HEK293 (cell line): Measurements from ENCODE around the gene KCNK1.
"Not testable (repeated sequence)": the region's sequence is repeated elsewhere in the genome, so short reads cannot be mapped to it uniquely, and the experiment has no call there.

ENCODE experiments used
- CTCF ChIA-PET: fragments of 350-600 bp; formaldehyde crosslinking; extraction: SDS; loops from one replicate; lab custom pipeline; 2021; ENCODE audit warnings: antibody characterized with exemption; lab: Yijun Ruan, JAX
- POLR2A ChIA-PET: fragments of 300-600 bp; formaldehyde crosslinking; extraction: SDS; loops from one replicate; lab custom pipeline; 2020; ENCODE audit warnings: antibody characterized with exemption, inconsistent platforms; lab: Yijun Ruan, JAX
- H3K27ac ChIP-seq: fragments of 200-500 bp; sonication (Bioruptor generic); 2 replicates; pipeline ENCODE4 v1.5.1; 2014; ENCODE audit warnings: low read depth, low read length, control low read depth, inconsistent platforms; ENCODE audit errors: extremely low read depth
- H3K36me3 ChIP-seq, 2 experiments: fragments of 200-500 bp in 1 of 2; sonication (Bioruptor generic) in 1 of 2; 1 replicate in 1 of 2; 2 replicates in 1 of 2; pipeline ENCODE4 v1.5.1; 2014 to 2017; ENCODE audit warnings: inconsistent platforms in 2 of 2, low read length in 2 of 2; ENCODE audit not compliant: control insufficient read depth in 2 of 2, insufficient read depth in 1 of 2
- H3K4me1 ChIP-seq: fragments of 200-500 bp; sonication (Bioruptor generic); 2 replicates; pipeline ENCODE4 v1.5.1; 2014; ENCODE audit warnings: mild to moderate bottlenecking, low read length, inconsistent platforms; ENCODE audit not compliant: control insufficient read depth, insufficient read depth
- H3K4me3 ChIP-seq: 2 replicates; pipeline ENCODE4 v1.5.1; 2011; ENCODE audit warnings: low read depth, mild to moderate bottlenecking, control low read depth, low read length, moderate library complexity
- H3K9me3 ChIP-seq: fragments of 200-500 bp; sonication (Bioruptor generic); 2 replicates; pipeline ENCODE4 v1.5.1; 2014; ENCODE audit warnings: low read depth, low read length, inconsistent platforms; ENCODE audit not compliant: control insufficient read depth, insufficient read depth
- BCL11B ChIP-seq: fragments of 450-650 bp; formaldehyde crosslinking; IDR thresholded peaks from 2 replicates; pipeline ENCODE4 v1.5.1; 2016; ENCODE audit warnings: low read depth, missing biosample characterization, missing genetic modification characterization
- HIC1 ChIP-seq: fragments of 450-650 bp; formaldehyde crosslinking; IDR thresholded peaks from 2 replicates; pipeline ENCODE4 v1.5.1; 2016; ENCODE audit warnings: missing biosample characterization, missing genetic modification characterization
- HOXD13 ChIP-seq: sonication (generic); formaldehyde crosslinking; IDR thresholded peaks from 2 replicates; pipeline ENCODE4 v1.8.0; 2022; ENCODE audit warnings: missing genetic modification reagents, borderline replicate concordance
- KLF17 ChIP-seq: fragments of 450-650 bp; formaldehyde crosslinking; IDR thresholded peaks from 2 replicates; pipeline ENCODE4 v1.5.1; 2016; ENCODE audit warnings: missing biosample characterization, missing genetic modification characterization
- SP7 ChIP-seq: fragments of 450-650 bp; formaldehyde crosslinking; IDR thresholded peaks from 2 replicates; pipeline ENCODE4 v1.5.1; 2016; ENCODE audit warnings: missing biosample characterization, missing genetic modification characterization
- ZBTB48 ChIP-seq: fragments of 450-650 bp; formaldehyde crosslinking; IDR thresholded peaks from 2 replicates; pipeline ENCODE4 v1.5.1; 2016; ENCODE audit warnings: missing biosample characterization, missing genetic modification characterization
- ZNF133 ChIP-seq: fragments of 450-650 bp; formaldehyde crosslinking; IDR thresholded peaks from 2 replicates; pipeline ENCODE4 v1.5.1; 2016; ENCODE audit warnings: missing biosample characterization, missing genetic modification characterization
- ZNF211 ChIP-seq: fragments of 450-650 bp; formaldehyde crosslinking; IDR thresholded peaks from 2 replicates; pipeline ENCODE4 v1.5.1; 2016; ENCODE audit warnings: low read depth, missing biosample characterization, missing genetic modification characterization
- ZNF223 ChIP-seq: fragments of 450-650 bp; formaldehyde crosslinking; IDR thresholded peaks from 2 replicates; pipeline ENCODE4 v1.5.1; 2016; ENCODE audit warnings: missing biosample characterization, missing genetic modification characterization
- ZNF239 ChIP-seq: fragments of 450-650 bp; formaldehyde crosslinking; IDR thresholded peaks from 2 replicates; pipeline ENCODE4 v1.5.1; 2016; ENCODE audit warnings: missing biosample characterization, missing genetic modification characterization
- ZNF292 ChIP-seq: fragments of 450-650 bp; formaldehyde crosslinking; IDR thresholded peaks from 2 replicates; pipeline ENCODE4 v1.5.1; 2016; ENCODE audit warnings: low read depth, missing biosample characterization, missing genetic modification characterization, borderline replicate concordance
- ZNF350 ChIP-seq: fragments of 450-650 bp; formaldehyde crosslinking; IDR thresholded peaks from 2 replicates; pipeline ENCODE4 v1.5.0; 2017; ENCODE audit warnings: missing biosample characterization, mild to moderate bottlenecking, missing genetic modification characterization
- ZNF426 ChIP-seq: fragments of 450-650 bp; formaldehyde crosslinking; IDR thresholded peaks from 2 replicates; pipeline ENCODE4 v1.5.1; 2017; ENCODE audit warnings: missing biosample characterization, missing genetic modification characterization, mild to moderate bottlenecking, inconsistent platforms, moderate library complexity
- ZNF449 ChIP-seq: fragments of 450-650 bp; formaldehyde crosslinking; IDR thresholded peaks from 2 replicates; pipeline ENCODE4 v1.5.1; 2017; ENCODE audit warnings: missing biosample characterization, mild to moderate bottlenecking, missing genetic modification characterization, moderate library complexity
- ZNF549 ChIP-seq: fragments of 450-650 bp; IDR thresholded peaks from 2 replicates; pipeline ENCODE4 v1.5.1; 2018; ENCODE audit warnings: missing biosample characterization, missing genetic modification characterization, mild to moderate bottlenecking, inconsistent platforms, moderate library complexity
- ZNF580 ChIP-seq: fragments of 450-650 bp; formaldehyde crosslinking; IDR thresholded peaks from 2 replicates; pipeline ENCODE4 v1.5.1; 2016; ENCODE audit warnings: missing biosample characterization, missing genetic modification characterization
- ZNF585B ChIP-seq: fragments of 450-650 bp; formaldehyde crosslinking; IDR thresholded peaks from 2 replicates; pipeline ENCODE4 v1.5.1; 2016; ENCODE audit warnings: missing biosample characterization, missing genetic modification characterization
- ZNF629 ChIP-seq: fragments of 450-650 bp; formaldehyde crosslinking; IDR thresholded peaks from 2 replicates; pipeline ENCODE4 v1.5.1; 2017; ENCODE audit warnings: missing biosample characterization, missing genetic modification characterization
- ZNF645 ChIP-seq: fragments of 450-650 bp; formaldehyde crosslinking; IDR thresholded peaks from 2 replicates; pipeline ENCODE4; 2016; ENCODE audit warnings: missing biosample characterization, missing genetic modification characterization
- ZNF670 ChIP-seq: fragments of 450-650 bp; formaldehyde crosslinking; IDR thresholded peaks from 2 replicates; pipeline ENCODE4 v1.5.1; 2016; ENCODE audit warnings: missing biosample characterization, missing genetic modification characterization, low read depth
- ZSCAN18 ChIP-seq: fragments of 450-650 bp; formaldehyde crosslinking; IDR thresholded peaks from 2 replicates; pipeline ENCODE4 v1.5.1; 2016; ENCODE audit warnings: missing biosample characterization, missing genetic modification characterization

Gene KCNK1

GRCh38 chr1:233668725-233669294 is 54.9 kb downstream of the KCNK1 start:
- H3K36me3 ChIP-seq: peaks cover 0 to 13% of the 10 kb centered on the region in 2 experiments; a peak in 2 of 3 replicates
- H3K4me1 ChIP-seq: no peaks in the 10 kb centered on the region
- H3K27ac ChIP-seq: no peak overlapping the region
- TF ChIP-seq KLF17 (0 out of 2 replicates have a peak, but pooled peaks have one; percentile 49), SP7 (tag by site-specific recombination) (peak; percentile 53; the same call in 1 of the 2 replicates), HIC1 (tag by site-specific recombination) (0 out of 2 replicates have a peak, but pooled peaks have one; percentile 23), BCL11B (tag by site-specific recombination) (no peak), ZNF629 (tag by site-specific recombination) (peak; percentile 69)
- POLR2A ChIA-PET: no interaction called here
- H3K4me3 ChIP-seq: no peak overlapping the region
- CTCF ChIA-PET: interaction anchor here (0.8 kb wide), 1 partner anchor 235 kb away, joined by 3 read pairs; no protein-coding TSS in a partner anchor
- no peaks in the 10 kb centered on the region for H3K9me3 ChIP-seq

- peaks cover 0 to 13% of the 10 kb centered on the region in 2 experiments; a peak in 2 of 3 replicates for H3K36me3 ChIP-seq
- POLR2A ChIA-PET, H3K27ac ChIP-seq, H3K4me3 ChIP-seq, H3K4me1 ChIP-seq, H3K9me3 ChIP-seq: not testable (repeated sequence)
- CTCF ChIA-PET: interaction anchor here (0.5 kb wide), 1 partner anchor 640 kb away, joined by 3 read pairs; no protein-coding TSS in a partner anchor
Observed at GRCh38 chr1:233670363-233670762, 56.5 kb downstream of the KCNK1 start.

- CTCF ChIA-PET: interaction anchor here (0.6 kb wide), 1 partner anchor 887 kb away, joined by 3 read pairs; no protein-coding TSS in a partner anchor
- Histone ChIP-seq H3K9me3 (no peaks in the 10 kb centered on the region), H3K4me3 (no peak overlapping the region), H3K4me1 (no peaks in the 10 kb centered on the region), H3K27ac (no peak overlapping the region), H3K36me3 (peaks cover 0 to 13% of the 10 kb centered on the region in 2 experiments; a peak in 2 of 3 replicates)
- POLR2A ChIA-PET: no interaction called here
- TF ChIP-seq ZNF449 (tag by site-specific recombination): no peak
- TF ChIP-seq ZSCAN18 (tag by site-specific recombination): no peak
- no peak for TF ChIP-seq HOXD13 (CRISPR knock-in tag)
- TF ChIP-seq ZNF670 (tag by site-specific recombination): no peak
- TF ChIP-seq ZNF585B (tag by site-specific recombination): no peak
- TF ChIP-seq ZNF580: no peak
- no peak for TF ChIP-seq ZNF223 (tag by site-specific recombination)
- no peak for TF ChIP-seq ZNF239
- TF ChIP-seq ZNF292 (tag by site-specific recombination): no peak
- no peak for TF ChIP-seq BCL11B (tag by site-specific recombination)
- no peak for TF ChIP-seq ZNF645 (tag by site-specific recombination)
- TF ChIP-seq KLF17: no peak
- TF ChIP-seq ZNF426 (tag by site-specific recombination): no peak
- TF ChIP-seq ZNF350 (tag by site-specific recombination): no peak
- no peak for TF ChIP-seq ZNF211 (tag by site-specific recombination)
- TF ChIP-seq ZBTB48 (tag by site-specific recombination): no peak
- TF ChIP-seq ZNF133: no peak
- no peak for TF ChIP-seq ZNF549
Observed at GRCh38 chr1:233671286-233671685, 57.4 kb downstream of the KCNK1 start.
